ENCODE measurements around the gene CYP4F8.

CYP4F8 gene

GRCh38 chr19:15616183-15616582, 1.2 kb downstream of the CYP4F8 start:
- no peak for DNase-seq (ENCODE audit: low read depth)

- DNase-seq (ENCODE audit: low read depth) = no peak
Observed at GRCh38 chr19:15616627-15617270, 1.7 kb downstream of the CYP4F8 start.

DNA sequence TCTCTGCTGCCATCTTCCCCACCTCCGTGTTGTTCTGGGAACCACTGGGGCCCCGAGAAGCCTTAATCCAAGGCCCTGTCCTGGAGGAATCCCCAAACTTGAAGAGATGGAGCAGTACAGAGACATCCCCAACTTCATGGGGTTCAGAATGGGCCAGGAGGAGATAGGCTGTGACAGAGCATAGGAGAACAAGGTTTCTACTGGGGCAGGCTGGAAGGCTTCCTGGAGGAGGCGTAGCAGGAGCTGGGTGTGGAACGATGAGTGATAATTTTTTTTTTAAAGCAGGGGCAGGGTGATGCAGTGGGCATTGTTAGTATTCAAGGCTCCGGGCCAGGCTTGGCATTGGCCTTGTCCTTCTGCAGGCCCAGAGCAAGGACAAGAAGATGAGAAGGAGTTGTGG, 3.3 kb downstream of the CYP4F8 start:
- DNase-seq (ENCODE audit: low read depth) = no peak

DNA sequence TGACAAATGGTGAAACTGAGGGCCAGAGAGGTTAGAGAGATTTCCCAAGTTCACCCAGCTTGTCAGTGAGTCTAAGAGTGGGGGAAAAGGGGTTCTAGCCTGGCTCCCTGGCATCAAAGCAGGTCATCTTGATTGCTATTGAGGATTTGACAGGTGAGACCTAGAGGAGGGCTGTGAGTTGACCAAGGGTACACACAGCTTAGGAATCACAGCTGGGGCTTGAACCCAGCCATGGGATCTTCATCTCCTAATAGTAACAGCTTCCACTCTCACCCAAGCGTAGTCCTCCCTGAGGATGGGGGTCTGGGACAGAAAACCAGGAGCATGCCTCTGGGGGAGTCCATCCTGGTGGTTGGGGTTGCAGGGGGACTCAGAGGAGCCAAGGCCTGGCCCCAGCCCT, 6.8 kb downstream of the CYP4F8 start:
- no peak for DNase-seq (ENCODE audit: low read depth)

- DNase-seq (ENCODE audit: low read depth) = no peak
Observed at GRCh38 chr19:15622991-15623390, 8.0 kb downstream of the CYP4F8 start.

- DNase-seq (ENCODE audit: low read depth) = no peak
Observed at GRCh38 chr19:15623711-15624318, 8.8 kb downstream of the CYP4F8 start.

DNA sequence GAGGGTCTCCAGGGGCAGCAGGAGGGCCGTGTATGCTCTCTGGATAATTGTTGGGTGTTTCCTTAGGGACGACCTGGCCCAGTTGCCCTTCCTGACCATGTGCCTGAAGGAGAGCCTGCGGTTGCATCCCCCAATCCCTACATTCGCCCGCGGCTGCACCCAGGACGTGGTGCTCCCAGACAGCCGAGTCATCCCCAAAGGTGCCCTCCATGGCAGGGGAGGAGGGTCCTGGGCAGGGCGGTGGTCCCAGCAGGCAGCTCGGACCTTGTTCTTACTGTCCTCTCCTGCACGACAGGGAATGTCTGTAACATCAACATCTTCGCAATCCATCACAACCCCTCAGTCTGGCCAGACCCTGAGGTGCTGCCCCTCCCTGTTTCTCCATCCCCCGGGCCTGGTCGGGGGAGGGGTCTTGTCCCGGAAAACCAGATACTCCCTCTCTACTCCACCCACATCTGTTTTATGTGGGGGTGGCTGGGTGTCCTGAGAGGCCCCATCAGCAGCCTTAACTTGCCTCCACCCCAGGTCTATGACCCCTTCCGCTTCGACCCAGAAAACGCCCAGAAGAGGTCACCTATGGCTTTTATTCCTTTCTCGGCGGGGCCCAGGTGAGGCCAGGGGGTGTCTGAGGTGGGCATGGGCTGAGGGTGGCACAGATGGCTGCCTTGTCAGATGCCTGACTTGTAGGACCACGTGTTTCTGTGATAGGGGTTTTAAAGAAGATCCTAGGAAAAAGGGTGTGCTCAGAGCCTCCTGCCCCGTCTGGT, 13.4 kb downstream of the CYP4F8 start:
- no peak for DNase-seq (ENCODE audit: low read depth)

- peak; percentile 17 for DNase-seq (ENCODE audit: low read depth)
Observed at GRCh38 chr19:15629003-15629880, 14.2 kb downstream of the CYP4F8 start.

- DNase-seq (ENCODE audit: low read depth) = no peak
Observed at GRCh38 chr19:15631817-15632216, 16.8 kb downstream of the CYP4F8 start.

DNA sequence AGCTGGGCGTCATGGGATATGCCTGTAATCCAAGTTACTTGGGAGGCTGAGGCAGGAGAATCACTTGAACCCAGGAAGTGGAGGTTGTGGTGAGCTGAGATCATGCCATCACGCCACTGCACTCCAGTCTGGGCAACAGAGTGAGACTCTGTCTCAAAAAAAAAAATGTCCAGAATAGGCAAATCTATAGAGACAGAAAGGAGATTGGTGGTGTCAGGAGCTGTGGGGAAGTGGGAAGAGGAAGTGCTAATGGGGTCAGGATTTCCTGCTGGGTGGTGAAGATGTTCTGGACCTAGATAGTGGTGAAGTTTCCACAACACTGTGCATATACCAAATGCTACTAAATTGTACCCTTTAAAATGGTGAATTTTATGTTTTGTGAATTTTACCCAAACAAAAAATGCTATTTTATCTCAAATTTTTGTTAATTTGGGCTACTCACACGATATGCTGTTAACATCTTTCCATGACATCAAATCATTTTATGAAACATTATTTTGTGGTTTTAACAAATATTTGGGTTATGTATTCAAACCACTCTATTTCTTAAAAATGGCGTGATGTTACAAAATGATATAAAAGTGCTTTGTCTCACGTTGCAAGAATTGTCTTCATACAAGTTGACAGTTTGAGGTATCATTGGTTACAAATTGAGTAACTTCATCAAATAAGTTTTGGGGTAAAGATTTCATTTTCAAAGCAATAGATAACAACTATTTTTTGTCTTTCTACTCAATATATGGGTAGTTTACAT, 18.2 kb downstream of the CYP4F8 start:
- no peak for DNase-seq (ENCODE audit: low read depth)

- no peak for DNase-seq (ENCODE audit: low read depth)
Observed at GRCh38 chr19:15634105-15634504, 19.1 kb downstream of the CYP4F8 start.

GRCh38 chr19:15635016-15635805, 20.2 kb downstream of the CYP4F8 start:
- DNase-seq (ENCODE audit: low read depth) = no peak

DNA sequence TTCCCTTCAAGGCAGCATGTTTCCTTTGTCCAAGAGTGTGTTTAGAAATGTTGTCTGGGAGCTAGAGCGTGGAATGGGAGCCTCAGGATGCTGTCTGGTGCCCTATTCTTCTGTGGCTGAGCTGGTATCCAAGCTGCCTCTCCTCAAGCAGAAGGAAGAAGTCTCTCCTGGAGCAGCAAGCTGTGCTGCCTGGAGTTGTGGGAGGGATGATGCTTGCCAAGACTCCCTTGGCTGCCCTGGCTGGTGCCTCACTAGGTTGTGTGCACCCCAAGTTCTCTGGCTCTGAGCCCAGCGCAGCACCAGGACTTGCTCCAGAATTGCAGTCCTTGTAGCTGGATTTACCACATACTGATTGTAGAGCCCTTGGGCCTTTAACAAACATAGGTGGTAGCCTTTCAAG, 21.0 kb downstream of the CYP4F8 start:
- DNase-seq (ENCODE audit: low read depth) = no peak

GRCh38 chr19:15639596-15639995, 24.6 kb downstream of the CYP4F8 start:
- DNase-seq (ENCODE audit: low read depth) = no peak

DNA sequence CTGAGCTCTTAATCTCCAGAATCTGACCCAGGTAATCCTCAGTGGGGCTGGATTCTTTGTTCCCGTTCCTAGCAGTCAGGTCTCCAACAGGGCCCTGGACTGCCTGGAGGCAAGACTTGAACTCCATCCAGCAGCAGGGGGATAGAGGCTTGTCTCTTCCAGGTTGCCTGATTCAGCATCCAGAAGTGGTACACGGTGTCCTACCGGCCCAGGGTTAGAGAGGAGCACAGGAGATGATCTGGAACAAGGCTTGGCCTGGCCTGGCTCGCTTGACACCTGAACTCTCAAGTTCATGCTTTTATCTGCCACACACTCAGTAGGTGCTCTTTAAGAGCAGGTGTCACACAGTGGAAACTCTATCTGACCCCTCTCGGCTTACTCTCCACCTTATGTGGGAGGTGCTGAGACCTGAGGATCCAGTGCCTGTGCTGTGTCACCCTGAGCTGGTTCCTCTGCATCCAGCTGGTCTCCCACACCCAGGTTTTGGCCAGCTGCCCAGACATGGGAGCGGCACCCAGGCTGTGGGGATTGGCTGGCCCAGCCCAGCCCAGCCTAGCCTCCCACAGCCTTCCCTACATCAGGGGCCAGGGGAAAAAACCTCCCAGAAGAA, 25.4 kb downstream of the CYP4F8 start, which contains the start of gene CYP4F3:
CYP4F3 (plus strand) TSS at position 604 of the 610 bp plus-strand sequence. CDS start 519 bp downstream, outside the sequence.
- no peak for DNase-seq (ENCODE audit: low read depth)

DNA sequence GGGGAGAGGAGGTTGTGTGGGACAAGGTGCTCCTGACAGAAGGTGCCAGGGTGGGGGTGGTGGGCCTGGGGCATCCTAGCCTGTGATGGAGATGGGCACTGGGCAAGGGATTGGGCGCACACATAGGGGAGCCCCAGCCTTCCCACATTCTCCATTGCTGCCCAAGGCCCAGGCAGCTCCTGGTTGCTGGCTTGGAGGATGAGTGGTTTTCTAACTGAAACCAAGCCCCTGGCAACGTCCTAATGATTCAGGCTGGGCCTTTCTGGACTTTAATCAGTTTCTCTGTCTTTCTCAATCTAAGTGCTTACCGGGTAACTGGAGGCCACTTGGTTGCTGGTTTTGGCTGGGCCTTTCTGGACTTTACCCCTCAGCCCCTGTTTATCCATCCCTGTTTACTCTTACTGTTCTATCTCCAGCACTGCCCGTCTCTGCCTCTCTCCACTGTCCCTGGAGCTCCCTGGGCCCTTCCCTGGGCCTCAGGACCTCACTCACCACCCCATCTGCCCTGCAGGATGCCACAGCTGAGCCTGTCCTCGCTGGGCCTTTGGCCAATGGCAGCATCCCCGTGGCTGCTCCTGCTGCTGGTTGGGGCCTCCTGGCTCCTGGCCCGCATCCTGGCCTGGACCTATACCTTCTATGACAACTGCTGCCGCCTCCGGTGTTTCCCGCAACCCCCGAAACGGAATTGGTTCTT, 26.0 kb downstream of the CYP4F8 start:
- DNase-seq (ENCODE audit: low read depth) = no peak

- DNase-seq (ENCODE audit: low read depth) = no peak
Observed at GRCh38 chr19:15641901-15642491, 27.0 kb downstream of the CYP4F8 start.

DNA sequence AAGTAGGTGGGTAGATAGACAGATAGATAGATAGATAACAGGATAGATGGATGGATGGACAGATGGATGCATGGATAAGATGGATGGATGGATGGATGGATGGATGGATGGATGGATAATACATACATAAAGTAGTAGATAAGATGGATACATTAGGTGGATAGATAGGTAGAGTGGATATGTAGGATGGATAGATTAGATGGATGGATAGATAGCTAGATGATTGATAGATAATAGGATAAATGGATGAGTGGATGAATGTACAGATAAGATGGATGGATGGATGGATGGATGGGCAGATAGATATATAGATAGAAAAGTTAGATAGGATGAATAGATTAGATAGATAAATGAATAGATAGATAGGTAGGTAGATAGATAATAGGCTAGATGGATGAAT, 27.8 kb downstream of the CYP4F8 start:
- DNase-seq (ENCODE audit: low read depth) = no peak

GRCh38 chr19:15643387-15643786, 28.4 kb downstream of the CYP4F8 start:
- no peak for DNase-seq (ENCODE audit: low read depth)

Measured in stromal cell of bone marrow (primary cell).